ENCODE data around the gene ZMYND10. TPM values are rescaled to one million over a fixed set of nuclear protein-coding genes. Genes with fewer than 3 reads are reported as not detected.

The ZMYND10 gene
- polyA plus RNA-seq, 1 of the 3 experiments (the other 2 are of a cell fraction) = 0.95 TPM

GRCh38 chr3:50378024-50378423, 32.5 kb upstream of the ZMYND10 start:
- no peaks in the 10 kb centered on the region for H3K27me3 ChIP-seq (ENCODE audit: insufficient read depth)
- H2AFZ ChIP-seq (ENCODE audit: low read depth) = no peak overlapping the region
- no peaks in the 10 kb centered on the region for H3K9me2 ChIP-seq
- ChIA-PET CTCF (interaction anchor here (0.9 to 4.5 kb wide), 7 partner anchors 10 to 164 kb away, joined by 3 to 41 read pairs (median 6); no protein-coding TSS in a partner anchor), POLR2A (no interaction called here)
- H4K20me1 ChIP-seq (ENCODE audit: insufficient read depth) = no peaks in the 10 kb centered on the region
- peaks cover 0 to 92% of the 10 kb centered on the region in 2 experiments; a peak in 2 of 4 replicates for H3K4me1 ChIP-seq (ENCODE audit: control insufficient read depth in 1 of 2, insufficient read depth in 2 of 2, low read depth in 1 of 2, low read length in 1 of 2)
- no peaks in the 10 kb centered on the region for H3K36me3 ChIP-seq (replicated peaks in 1 of 2; ENCODE audit: control insufficient read depth in 1 of 2, insufficient read depth in 2 of 2, low read length in 1 of 2)
- no peak overlapping the region for H3K4me2 ChIP-seq
- peak overlapping the region in 1 of 2 experiments; percentile 100; a peak in 2 of 4 replicates for H3K27ac ChIP-seq (ENCODE audit: low read depth in 2 of 2, low read length in 1 of 2)
- 57% methylated on average over 3 of the region's 6 CpGs for WGBS (ENCODE audit: low lambda C conversion rate)
- no peaks in the 10 kb centered on the region for H3F3A ChIP-seq (replicated peaks; ENCODE audit: insufficient read depth)
- H3K79me2 ChIP-seq (ENCODE audit: insufficient read depth) = no peaks in the 10 kb centered on the region
- H3K9me3 ChIP-seq = no peaks in the 10 kb centered on the region
- no peak overlapping the region for H3K9ac ChIP-seq
- TF ChIP-seq NRF1 (IDR thresholded peaks at IDR 0.05; ENCODE audit: low read depth, low read length) (no peak), RAD21 (IDR thresholded peaks at IDR 0.05; ENCODE audit: low read length) (peak; percentile 35), SMC3 (IDR thresholded peaks at IDR 0.05; ENCODE audit: low read depth, low read length) (peak; percentile 15; the same call in 1 of the 2 replicates), YY1 (IDR thresholded peaks at IDR 0.05; ENCODE audit: low read depth) (no peak)
- DNase-seq = no peak
- peak overlapping the region in 1 of 2 experiments; percentile 41; a peak in 1 of 4 replicates for H3K4me3 ChIP-seq (ENCODE audit: low read depth in 2 of 2, low read length in 1 of 2)

- Histone ChIP-seq H3K27ac (ENCODE audit: low read depth in 2 of 2, low read length in 1 of 2) (peak overlapping the region in 1 of 2 experiments; percentile 100; a peak in 2 of 4 replicates), H3K4me1 (ENCODE audit: control insufficient read depth in 1 of 2, insufficient read depth in 2 of 2, low read depth in 1 of 2, low read length in 1 of 2) (peaks cover 0 to 94% of the 10 kb centered on the region in 2 experiments; a peak in 2 of 4 replicates), H3F3A (replicated peaks; ENCODE audit: insufficient read depth) (no peaks in the 10 kb centered on the region), H3K9me2 (no peaks in the 10 kb centered on the region), H2AFZ (ENCODE audit: low read depth) (no peak overlapping the region), H3K9ac (no peak overlapping the region), H4K20me1 (ENCODE audit: insufficient read depth) (no peaks in the 10 kb centered on the region), H3K79me2 (ENCODE audit: insufficient read depth) (no peaks in the 10 kb centered on the region), H3K9me3 (no peaks in the 10 kb centered on the region), H3K36me3 (replicated peaks in 1 of 2; ENCODE audit: control insufficient read depth in 1 of 2, insufficient read depth in 2 of 2, low read length in 1 of 2) (no peaks in the 10 kb centered on the region), H3K27me3 (ENCODE audit: insufficient read depth) (no peaks in the 10 kb centered on the region), H3K4me3 (ENCODE audit: low read depth in 2 of 2, low read length in 1 of 2) (peak overlapping the region in 1 of 2 experiments; percentile 7; a peak in 1 of 4 replicates), H3K4me2 (no peak overlapping the region)
- ChIA-PET POLR2A (interaction anchor here (1.7 kb wide), 1 partner anchor 16 kb away, joined by 3 read pairs; no protein-coding TSS in a partner anchor), CTCF (interaction anchor here (0.9 to 3.7 kb wide), 10 partner anchors 9 to 241 kb away, joined by 3 to 24 read pairs (median 4); no protein-coding TSS in a partner anchor)
- 0% methylated on average over 1 of the region's 7 CpGs for WGBS (ENCODE audit: low lambda C conversion rate)
- no peak for TF ChIP-seq RFX5 (IDR thresholded peaks at IDR 0.05; ENCODE audit: low read length)
- TF ChIP-seq RAD21 (IDR thresholded peaks at IDR 0.05; ENCODE audit: low read length) = peak; percentile 31; the same call in 1 of the 2 replicates
- TF ChIP-seq, protein P1, sequence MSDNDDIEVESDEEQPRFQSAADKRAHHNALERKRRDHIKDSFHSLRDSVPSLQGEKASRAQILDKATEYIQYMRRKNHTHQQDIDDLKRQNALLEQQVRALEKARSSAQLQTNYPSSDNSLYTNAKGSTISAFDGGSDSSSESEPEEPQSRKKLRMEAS (IDR thresholded peaks at IDR 0.05; ENCODE audit: low read depth) = no peak
- TF ChIP-seq GABPA (IDR thresholded peaks at IDR 0.05; ENCODE audit: low read depth) = no peak
- no peak for TF ChIP-seq NFIC (IDR thresholded peaks at IDR 0.05; ENCODE audit: borderline replicate concordance)
- no peak for TF ChIP-seq EZH2phosphoT487 (IDR thresholded peaks at IDR 0.05; ENCODE audit: borderline replicate concordance, low read depth)
- no peak for TF ChIP-seq USF2 (IDR thresholded peaks at IDR 0.05; ENCODE audit: borderline replicate concordance, low read depth, low read length)
- TF ChIP-seq GATA2 (CRISPR knock-in tag; IDR thresholded peaks at IDR 0.05) = no peak
- no peak for TF ChIP-seq TCF12 (IDR thresholded peaks at IDR 0.05)
- DNase-seq = peak; percentile 66
Observed at GRCh38 chr3:50375258-50375931, 29.9 kb upstream of the ZMYND10 start.

All from SK-N-SH (cell line).